IPS-18a (cell line): ENCODE results near the gene GSTCD.
A peak's percentile ranks its signal among the peaks of the same experiment; 100 is the strongest.

ENCODE experiments used
- H3K27ac ChIP-seq: one replicate; pipeline ENCODE4 v1.5.1; 2013; ENCODE audit warnings: low read length
- H3K27me3 ChIP-seq: one replicate; pipeline ENCODE4 v1.6.1; 2013; ENCODE audit warnings: mild to moderate bottlenecking, low read length; ENCODE audit not compliant: control insufficient read depth, insufficient read depth
- H3K36me3 ChIP-seq: one replicate; pipeline ENCODE4 v1.6.1; 2013; ENCODE audit warnings: low read depth, low read length; ENCODE audit not compliant: control insufficient read depth
- H3K4me1 ChIP-seq: one replicate; pipeline ENCODE4 v1.6.1; 2013; ENCODE audit warnings: low read depth, low read length; ENCODE audit not compliant: control insufficient read depth
- H3K4me3 ChIP-seq: one replicate; pipeline ENCODE4 v1.5.1; 2013; ENCODE audit warnings: low read length
- H3K9ac ChIP-seq: one replicate; pipeline ENCODE4 v1.6.1; 2013; ENCODE audit warnings: mild to moderate bottlenecking, low read length, moderate library complexity
- H3K9me3 ChIP-seq: one replicate; pipeline ENCODE4 v1.6.1; 2013; ENCODE audit warnings: low read depth, low read length; ENCODE audit not compliant: control insufficient read depth

Gene GSTCD

GRCh38 chr4:105708181-105709080, at the start of gene GSTCD, which contains the start of gene INTS12:
TSS of gene GSTCD (plus strand) at chr4:105708784. CDS start at chr4:105717614, 8,830 bp downstream.
TSS of gene INTS12 (minus strand) at chr4:105708689. CDS start at chr4:105700005, 8,684 bp downstream.
- H3K4me3 ChIP-seq, result peak within 1 kb of the TSS; percentile 88
- H3K27me3 ChIP-seq, result no peaks in the 10 kb centered on the region
- H3K36me3 ChIP-seq, result no peaks in the 10 kb centered on the region
- peaks cover 13% of the 10 kb centered on the region for H3K4me1 ChIP-seq
- H3K27ac ChIP-seq, result peak within 1 kb of the TSS; percentile 67
- no peaks in the 10 kb centered on the region for H3K9me3 ChIP-seq
- peak within 1 kb of the TSS; percentile 84 for H3K9ac ChIP-seq

- Histone ChIP-seq H3K4me3 (no peak overlapping the region), H3K9me3 (no peaks in the 10 kb centered on the region), H3K27me3 (no peaks in the 10 kb centered on the region), H3K9ac (no peak overlapping the region), H3K36me3 (no peaks in the 10 kb centered on the region), H3K4me1 (no peaks in the 10 kb centered on the region), H3K27ac (no peak overlapping the region)
These were observed 49.4 kb upstream of the GSTCD start for GRCh38 chr4:105659190-105659589.

- H3K4me3 ChIP-seq, result no peak overlapping the region
- no peaks in the 10 kb centered on the region for H3K36me3 ChIP-seq
- no peak overlapping the region for H3K9ac ChIP-seq
- H3K27me3 ChIP-seq, result no peaks in the 10 kb centered on the region
- no peaks in the 10 kb centered on the region for H3K4me1 ChIP-seq
- no peaks in the 10 kb centered on the region for H3K9me3 ChIP-seq
- no peak overlapping the region for H3K27ac ChIP-seq
These were observed 47.6 kb upstream of the GSTCD start for GRCh38 chr4:105661028-105661427.

- Histone ChIP-seq H3K27me3 (no peaks in the 10 kb centered on the region), H3K36me3 (no peaks in the 10 kb centered on the region), H3K9ac (no peak overlapping the region), H3K4me3 (no peak overlapping the region), H3K9me3 (no peaks in the 10 kb centered on the region), H3K4me1 (no peaks in the 10 kb centered on the region), H3K27ac (no peak overlapping the region)
These were observed 45.5 kb upstream of the GSTCD start for GRCh38 chr4:105662935-105663675.

GRCh38 chr4:105666693-105667092, 41.9 kb upstream of the GSTCD start:
- no peaks in the 10 kb centered on the region for H3K9me3 ChIP-seq
- H3K4me3 ChIP-seq, result no peak overlapping the region
- no peak overlapping the region for H3K9ac ChIP-seq
- no peaks in the 10 kb centered on the region for H3K36me3 ChIP-seq
- no peak overlapping the region for H3K27ac ChIP-seq
- no peaks in the 10 kb centered on the region for H3K27me3 ChIP-seq
- H3K4me1 ChIP-seq, result no peaks in the 10 kb centered on the region

GRCh38 chr4:105670684-105671083, 37.9 kb upstream of the GSTCD start:
- no peak overlapping the region for H3K27ac ChIP-seq
- no peak overlapping the region for H3K4me3 ChIP-seq
- H3K4me1 ChIP-seq, result no peaks in the 10 kb centered on the region
- no peaks in the 10 kb centered on the region for H3K9me3 ChIP-seq
- no peaks in the 10 kb centered on the region for H3K27me3 ChIP-seq
- H3K36me3 ChIP-seq, result no peaks in the 10 kb centered on the region
- no peak overlapping the region for H3K9ac ChIP-seq

GRCh38 chr4:105671301-105671700, 37.3 kb upstream of the GSTCD start:
- no peak overlapping the region for H3K4me3 ChIP-seq
- no peaks in the 10 kb centered on the region for H3K9me3 ChIP-seq
- no peaks in the 10 kb centered on the region for H3K4me1 ChIP-seq
- no peak overlapping the region for H3K9ac ChIP-seq
- H3K27ac ChIP-seq, result no peak overlapping the region
- no peaks in the 10 kb centered on the region for H3K27me3 ChIP-seq
- no peaks in the 10 kb centered on the region for H3K36me3 ChIP-seq

- H3K9ac ChIP-seq, result no peak overlapping the region
- no peaks in the 10 kb centered on the region for H3K36me3 ChIP-seq
These were observed 34.6 kb upstream of the GSTCD start for GRCh38 chr4:105674011-105674410.

GRCh38 chr4:105677709-105678108, 30.9 kb upstream of the GSTCD start:
- no peak overlapping the region for H3K9ac ChIP-seq
- no peaks in the 10 kb centered on the region for H3K27me3 ChIP-seq
- peaks cover 3% of the 10 kb centered on the region for H3K4me1 ChIP-seq
- no peaks in the 10 kb centered on the region for H3K9me3 ChIP-seq
- H3K4me3 ChIP-seq, result no peak overlapping the region
- peaks cover under 1% of the 10 kb centered on the region for H3K36me3 ChIP-seq
- H3K27ac ChIP-seq, result no peak overlapping the region

More at GRCh38 chr4:105674011-105674410, 34.6 kb upstream of the GSTCD start:
- Histone ChIP-seq H3K27me3 (no peaks in the 10 kb centered on the region), H3K4me1 (peaks cover 3% of the 10 kb centered on the region), H3K27ac (no peak overlapping the region), H3K9me3 (no peaks in the 10 kb centered on the region), H3K4me3 (no peak overlapping the region)

GRCh38 chr4:105679186-105679585, 29.4 kb upstream of the GSTCD start:
- H3K9me3 ChIP-seq, result no peaks in the 10 kb centered on the region
- peaks cover 3% of the 10 kb centered on the region for H3K4me1 ChIP-seq
- no peak overlapping the region for H3K4me3 ChIP-seq
- H3K27ac ChIP-seq, result no peak overlapping the region
- no peak overlapping the region for H3K9ac ChIP-seq
- peaks cover 4% of the 10 kb centered on the region for H3K36me3 ChIP-seq
- H3K27me3 ChIP-seq, result no peaks in the 10 kb centered on the region

- Histone ChIP-seq H3K27me3 (no peaks in the 10 kb centered on the region), H3K9me3 (no peaks in the 10 kb centered on the region), H3K4me1 (no peaks in the 10 kb centered on the region), H3K9ac (no peak overlapping the region), H3K4me3 (no peak overlapping the region), H3K36me3 (peaks cover 9% of the 10 kb centered on the region), H3K27ac (no peak overlapping the region)
These were observed 25.5 kb upstream of the GSTCD start for GRCh38 chr4:105683038-105683437.
